ENCODE results near the gene L3MBTL4.

The L3MBTL4 gene

DNA sequence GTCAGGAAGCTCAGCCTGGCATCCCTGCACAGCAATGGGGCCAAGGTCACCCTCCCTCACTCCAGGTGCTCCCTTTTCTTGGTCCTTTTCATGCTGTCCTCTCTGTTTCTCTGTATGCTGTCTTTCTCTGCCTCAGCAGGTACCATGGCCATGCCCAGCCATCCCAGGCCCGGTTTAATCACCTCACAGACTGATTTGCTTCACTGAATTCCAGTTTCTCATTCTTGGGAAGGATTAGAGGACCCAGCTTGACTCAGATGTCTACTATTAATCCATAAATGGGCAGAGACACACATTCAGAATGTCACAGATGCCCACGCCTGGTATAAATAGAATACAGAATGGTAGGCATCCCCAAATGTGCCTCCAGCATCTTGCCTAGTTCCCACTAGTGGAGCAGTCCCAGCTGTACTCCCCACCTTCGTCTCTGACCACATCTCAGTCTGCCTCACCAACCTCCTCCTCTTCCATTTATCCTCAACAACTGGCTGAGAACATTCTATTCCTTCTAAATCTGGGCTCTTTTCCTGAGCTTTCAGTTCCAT, 14.2 kb upstream of the L3MBTL4 start:
- Mint-ChIP-seq H3K36me3 (ENCODE audit: low read depth) (no peaks in the 10 kb centered on the region), H3K4me1 (peaks cover 10% of the 10 kb centered on the region), H3K9me3 (no peaks in the 10 kb centered on the region), H3K4me3 (no peak overlapping the region), H3K27me3 (ENCODE audit: low read depth, poor library complexity) (peaks cover 4% of the 10 kb centered on the region), H3K27ac (no peak overlapping the region)
- no peak for DNase-seq
- TF ChIP-seq, protein P1, sequence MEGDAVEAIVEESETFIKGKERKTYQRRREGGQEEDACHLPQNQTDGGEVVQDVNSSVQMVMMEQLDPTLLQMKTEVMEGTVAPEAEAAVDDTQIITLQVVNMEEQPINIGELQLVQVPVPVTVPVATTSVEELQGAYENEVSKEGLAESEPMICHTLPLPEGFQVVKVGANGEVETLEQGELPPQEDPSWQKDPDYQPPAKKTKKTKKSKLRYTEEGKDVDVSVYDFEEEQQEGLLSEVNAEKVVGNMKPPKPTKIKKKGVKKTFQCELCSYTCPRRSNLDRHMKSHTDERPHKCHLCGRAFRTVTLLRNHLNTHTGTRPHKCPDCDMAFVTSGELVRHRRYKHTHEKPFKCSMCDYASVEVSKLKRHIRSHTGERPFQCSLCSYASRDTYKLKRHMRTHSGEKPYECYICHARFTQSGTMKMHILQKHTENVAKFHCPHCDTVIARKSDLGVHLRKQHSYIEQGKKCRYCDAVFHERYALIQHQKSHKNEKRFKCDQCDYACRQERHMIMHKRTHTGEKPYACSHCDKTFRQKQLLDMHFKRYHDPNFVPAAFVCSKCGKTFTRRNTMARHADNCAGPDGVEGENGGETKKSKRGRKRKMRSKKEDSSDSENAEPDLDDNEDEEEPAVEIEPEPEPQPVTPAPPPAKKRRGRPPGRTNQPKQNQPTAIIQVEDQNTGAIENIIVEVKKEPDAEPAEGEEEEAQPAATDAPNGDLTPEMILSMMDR (IDR thresholded peaks at IDR 0.05) = no peak

DNA sequence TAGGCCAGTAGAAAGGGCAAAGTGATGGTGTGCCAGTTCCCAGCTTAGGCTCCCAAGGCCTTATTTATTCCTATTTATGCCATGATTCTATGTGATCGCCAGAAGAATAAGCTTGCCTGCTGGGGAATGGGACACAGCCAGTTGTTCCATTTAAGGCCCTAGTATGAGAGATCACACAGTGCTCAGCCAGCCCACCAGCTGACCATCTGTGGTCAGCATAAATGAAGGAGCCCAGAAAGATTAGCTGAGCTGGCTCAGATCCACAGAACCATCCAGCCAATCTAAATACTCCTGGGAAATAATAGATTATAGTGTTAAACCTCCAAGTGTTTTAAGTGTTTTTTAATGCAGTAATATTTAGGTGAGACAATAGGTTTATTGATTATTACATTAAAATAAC, 12.6 kb upstream of the L3MBTL4 start:
- H3K27ac Mint-ChIP-seq = no peak overlapping the region
- H3K27me3 Mint-ChIP-seq (ENCODE audit: low read depth, poor library complexity) = peaks cover 4% of the 10 kb centered on the region
- no peak overlapping the region for H3K4me3 Mint-ChIP-seq
- peaks cover under 1% of the 10 kb centered on the region for H3K4me1 Mint-ChIP-seq
- no peak for DNase-seq
- peaks cover under 1% of the 10 kb centered on the region for H3K9me3 Mint-ChIP-seq
- TF ChIP-seq, protein P1 (IDR thresholded peaks at IDR 0.05) = no peak
- no peaks in the 10 kb centered on the region for H3K36me3 Mint-ChIP-seq (ENCODE audit: low read depth)

DNA sequence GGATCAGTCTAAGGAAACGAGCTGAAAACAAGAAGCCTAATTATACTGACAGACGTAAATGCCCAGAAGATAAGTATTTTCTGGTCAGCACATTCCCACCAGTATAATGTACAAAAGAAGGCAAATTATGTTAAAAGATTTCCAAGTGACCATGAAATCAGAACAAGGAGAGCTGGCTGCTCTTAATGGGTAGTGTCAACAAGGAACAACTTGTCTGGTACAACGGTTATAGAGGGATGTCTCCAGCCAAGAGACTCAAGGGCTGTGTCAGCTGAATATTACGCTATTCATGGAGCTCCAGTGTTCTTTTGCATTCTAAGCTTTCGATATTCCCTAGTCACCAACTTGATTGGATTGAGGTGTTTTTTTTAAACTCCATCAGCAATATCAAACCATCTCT, 8.6 kb upstream of the L3MBTL4 start:
- Mint-ChIP-seq H3K27me3 (ENCODE audit: low read depth, poor library complexity) (peaks cover 6% of the 10 kb centered on the region), H3K4me1 (no peaks in the 10 kb centered on the region), H3K4me3 (no peak overlapping the region), H3K36me3 (ENCODE audit: low read depth) (no peaks in the 10 kb centered on the region), H3K27ac (no peak overlapping the region), H3K9me3 (peaks cover 15% of the 10 kb centered on the region)
- TF ChIP-seq, protein P1 (IDR thresholded peaks at IDR 0.05) = no peak
- no peak for DNase-seq

DNA sequence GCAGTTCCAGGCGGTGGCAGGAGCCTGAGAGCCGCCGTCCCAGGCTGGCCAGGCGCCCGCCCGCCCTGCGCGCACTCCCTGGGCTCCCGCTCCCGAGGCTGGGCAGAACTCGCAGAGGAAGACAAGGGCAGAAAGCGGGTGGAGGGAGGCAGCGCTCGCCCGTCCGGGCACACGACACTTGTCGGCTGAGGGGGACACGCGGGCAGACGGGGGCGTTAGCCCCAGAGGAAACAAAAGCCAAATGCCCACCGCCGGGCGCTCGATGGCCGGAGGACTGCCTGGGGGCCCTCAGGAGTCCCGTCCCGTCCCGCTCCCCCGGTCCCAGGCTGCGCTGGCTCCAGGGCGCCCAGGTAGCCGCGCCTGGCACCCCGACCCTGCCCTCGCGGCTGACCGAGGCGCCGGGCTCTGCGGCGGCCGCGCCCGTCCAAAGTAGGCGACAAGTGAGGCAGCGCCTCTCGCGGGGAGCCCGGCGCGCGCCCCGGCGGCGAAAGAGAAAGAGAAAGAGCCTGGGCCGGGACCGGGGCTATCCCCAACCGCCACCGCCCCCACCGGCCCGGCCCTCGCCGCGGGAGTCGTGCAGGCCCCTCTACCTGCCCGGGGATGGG, 491 bp downstream of the L3MBTL4 start:
- Mint-ChIP-seq H3K4me3 (peak overlapping the region; percentile 82), H3K4me1 (peaks cover 9% of the 10 kb centered on the region), H3K27ac (no peak overlapping the region), H3K9me3 (peaks cover 11% of the 10 kb centered on the region), H3K36me3 (ENCODE audit: low read depth) (no peaks in the 10 kb centered on the region), H3K27me3 (ENCODE audit: low read depth, poor library complexity) (peaks cover 83% of the 10 kb centered on the region)
- DNase-seq = peak; percentile 63
- TF ChIP-seq, protein P1 (IDR thresholded peaks at IDR 0.05) = no peak

DNA sequence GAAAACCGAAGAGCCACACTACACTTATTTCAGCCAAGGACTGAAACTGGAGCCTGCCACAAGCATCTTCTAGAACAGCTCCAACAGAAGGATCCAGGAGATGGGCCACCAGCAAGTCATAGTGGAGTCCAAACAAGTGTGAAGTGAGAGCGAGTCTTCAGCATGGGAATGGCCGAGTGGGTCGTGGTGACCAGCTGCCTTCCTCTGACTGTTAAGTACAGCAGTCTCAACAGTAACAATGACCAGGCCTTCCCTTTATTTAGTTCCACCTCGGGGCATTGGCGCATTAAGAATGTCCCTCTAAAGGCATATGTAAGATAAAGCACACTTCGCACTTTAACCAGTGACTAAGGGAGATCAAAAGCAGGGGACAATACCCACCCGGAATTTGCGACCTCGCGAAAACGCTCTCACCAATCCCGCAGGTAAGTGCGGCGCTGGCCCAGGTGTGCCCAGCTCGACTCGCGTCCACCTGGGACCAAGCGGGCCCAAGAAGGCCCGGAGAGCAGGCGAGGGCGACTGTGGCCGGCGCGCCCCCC, 1.1 kb downstream of the L3MBTL4 start:
- TF ChIP-seq, protein P1 (IDR thresholded peaks at IDR 0.05) = no peak
- Mint-ChIP-seq H3K4me3 (peak overlapping the region; percentile 82), H3K4me1 (peaks cover 9% of the 10 kb centered on the region), H3K27me3 (ENCODE audit: low read depth, poor library complexity) (peaks cover 83% of the 10 kb centered on the region), H3K36me3 (ENCODE audit: low read depth) (no peaks in the 10 kb centered on the region), H3K9me3 (peaks cover 9% of the 10 kb centered on the region), H3K27ac (no peak overlapping the region)
- no peak for DNase-seq
